Esophagus squamous epithelium (tissue), 4 donors: Measurements from ENCODE around the gene NHLH1.

Source experiments
- CTCF ChIP-seq, 6 experiments: fragments of 450-650 bp in 4 of 6; fragments of 200-600 bp in 2 of 6; sonication (generic) in 2 of 6; IDR thresholded peaks; one replicate each; pipeline ENCODE4 v1.5.1; 2016 to 2019; ENCODE audit warnings: antibody characterized with exemption in 6 of 6, mild to moderate bottlenecking in 4 of 6, moderate library complexity in 4 of 6
- POLR2A ChIP-seq, 4 donors: fragments of 450-650 bp; IDR thresholded peaks; one replicate each; pipeline ENCODE4 v1.6.1; 2017; ENCODE audit warnings: antibody characterized with exemption in 4 of 4, mild to moderate bottlenecking in 4 of 4, moderate library complexity in 3 of 4

GRCh38 chr1:160401487-160401805, 34.6 kb downstream of the NHLH1 start:
- TF ChIP-seq CTCF (IDR thresholded peaks at IDR 0.05) (no peak), POLR2A (IDR thresholded peaks at IDR 0.05) (no peak)
